Large intestine (tissue), 3 donors: ENCODE measurements around the gene CHMP2B. TPM values are rescaled to one million over a fixed set of nuclear protein-coding genes. Genes with fewer than 3 reads are reported as not detected.
A peak's percentile ranks its signal among the peaks of the same experiment; 100 is the strongest.

Experiments used
- DNase-seq, 2 donors: peaks; one replicate each; pipeline versions ENCODE4 v3.0.0 to v3.0.0-alpha.2; 2013
- H3K27ac ChIP-seq: one replicate; pipeline ENCODE4 v1.5.1; 2013; ENCODE audit warnings: low read length
- H3K27me3 ChIP-seq: 2 replicates; pipeline ENCODE4 v1.6.1; 2013; ENCODE audit warnings: low read length; ENCODE audit not compliant: control insufficient read depth, insufficient read depth
- H3K36me3 ChIP-seq: 2 replicates; pipeline ENCODE4 v1.6.1; 2013; ENCODE audit warnings: low read length; ENCODE audit not compliant: control insufficient read depth, insufficient read depth
- H3K4me1 ChIP-seq: one replicate; pipeline ENCODE4 v1.6.1; 2013; ENCODE audit warnings: low read length; ENCODE audit not compliant: control insufficient read depth, insufficient read depth
- H3K4me3 ChIP-seq: one replicate; pipeline ENCODE4 v1.5.1; 2013; ENCODE audit warnings: low read length
- H3K9me3 ChIP-seq: one replicate; pipeline ENCODE4 v1.6.1; 2013; ENCODE audit warnings: mild to moderate bottlenecking, low read depth, low read length, moderate library complexity; ENCODE audit not compliant: control insufficient read depth
- WGBS: methylation state at CpG from one replicate; pipeline ENCODE4 v1.1.5; 2013; ENCODE audit warnings: low lambda C conversion rate; ENCODE audit not compliant: insufficient coverage; 5-methylcytosine and 5-hydroxymethylcytosine counted together
- polyA plus RNA-seq: library from polyadenylated mRNA; unstranded; fragments of 120-200 nt; gene quantifications from one replicate; pipeline ENCODE4 v1.2.1, GENCODE V29; 2013

CHMP2B gene
- polyA plus RNA-seq, 1 donor: 65.6 TPM

DNA sequence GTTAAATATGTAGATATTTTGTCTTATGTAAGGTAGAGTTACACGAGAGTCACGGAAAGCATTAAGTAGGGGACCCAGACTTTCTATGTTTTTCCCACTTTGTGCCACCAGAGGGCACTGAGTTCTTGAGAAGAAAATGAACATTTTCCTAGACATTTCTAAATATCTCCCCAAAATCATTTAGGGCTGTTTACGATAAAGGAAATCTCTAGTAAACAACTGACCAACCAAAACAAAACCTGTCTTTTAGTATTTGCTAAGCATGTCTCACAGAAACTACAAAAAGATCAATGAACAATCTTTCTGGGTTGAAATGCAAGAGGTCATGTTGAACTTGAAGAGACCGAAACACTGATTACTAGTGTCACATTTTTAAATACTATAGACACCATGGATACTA is 33.2 kb downstream of the CHMP2B start:
- peak; percentile 21 for DNase-seq
- H3K36me3 ChIP-seq: no peaks in the 10 kb centered on the region
- H3K4me1 ChIP-seq: peaks cover 6% of the 10 kb centered on the region
- no peaks in the 10 kb centered on the region for H3K9me3 ChIP-seq
- H3K27me3 ChIP-seq: no peaks in the 10 kb centered on the region
- H3K27ac ChIP-seq: no peak overlapping the region
- no peak overlapping the region for H3K4me3 ChIP-seq
- 100% methylated on average over 1 of the region's 4 CpGs for WGBS

DNA sequence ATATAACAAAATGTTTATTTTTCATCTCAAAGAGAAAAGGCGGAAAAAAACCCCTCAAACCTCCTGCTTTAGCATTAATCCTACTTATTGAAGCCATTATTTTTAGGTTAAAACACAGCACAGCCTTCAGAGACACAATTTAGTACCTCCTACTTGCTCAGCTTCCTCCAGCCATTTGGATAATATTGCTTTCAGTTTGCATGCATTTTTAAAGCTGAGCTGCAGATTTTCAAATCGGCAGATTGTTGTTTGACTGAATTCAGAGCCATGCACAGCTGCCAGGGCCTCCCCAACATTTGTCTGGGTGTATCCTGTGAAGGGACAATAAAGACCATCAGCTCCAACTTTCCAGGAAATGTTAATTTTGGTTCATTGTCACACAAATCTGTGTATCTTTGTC is 34.8 kb downstream of the CHMP2B start:
- Histone ChIP-seq H3K36me3 (no peaks in the 10 kb centered on the region), H3K4me3 (no peak overlapping the region), H3K27ac (no peak overlapping the region), H3K27me3 (no peaks in the 10 kb centered on the region), H3K4me1 (peaks cover 6% of the 10 kb centered on the region), H3K9me3 (no peaks in the 10 kb centered on the region)
- peak in 1 of 2 donors; percentile 6 for DNase-seq
- 40% methylated on average over 1 of the region's 2 CpGs for WGBS

DNA sequence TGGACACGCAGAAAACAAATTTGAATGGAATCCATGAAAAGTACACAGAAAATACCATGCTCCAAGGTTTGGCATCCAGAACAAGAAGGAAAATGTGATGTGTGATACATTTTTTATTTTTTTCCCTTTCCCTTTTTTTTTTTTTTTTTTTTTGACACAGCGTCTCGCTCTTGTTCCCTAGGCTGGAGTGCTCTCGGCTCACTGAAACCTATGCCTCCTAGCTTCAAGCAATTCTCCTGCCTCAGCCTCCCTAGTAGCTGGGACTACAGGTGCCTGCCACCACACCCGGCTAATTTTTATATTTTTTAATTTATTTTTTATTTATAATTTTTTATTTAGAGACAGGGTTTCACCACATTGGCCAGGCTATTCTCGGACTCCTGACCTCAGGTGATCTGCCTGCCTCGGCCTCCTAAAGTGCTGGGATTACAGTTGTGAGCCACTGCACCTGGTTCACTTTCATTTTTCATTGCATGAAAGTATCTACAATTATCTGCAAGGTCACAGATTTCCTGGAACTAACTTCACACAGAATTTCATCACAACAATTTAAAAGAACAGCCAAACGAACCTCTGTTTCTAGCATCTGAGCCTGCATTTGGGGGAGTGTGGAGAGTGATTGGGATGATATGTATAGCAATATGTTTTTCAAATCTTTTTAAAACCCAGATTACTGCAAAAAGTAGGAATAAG is 41.0 kb downstream of the CHMP2B start:
- H3K9me3 ChIP-seq: no peaks in the 10 kb centered on the region
- 57% methylated on average over 2 of the region's 8 CpGs for WGBS
- no peak overlapping the region for H3K4me3 ChIP-seq
- H3K4me1 ChIP-seq: no peaks in the 10 kb centered on the region
- H3K36me3 ChIP-seq: no peaks in the 10 kb centered on the region
- H3K27ac ChIP-seq: no peak overlapping the region
- no peak for DNase-seq
- no peaks in the 10 kb centered on the region for H3K27me3 ChIP-seq

DNA sequence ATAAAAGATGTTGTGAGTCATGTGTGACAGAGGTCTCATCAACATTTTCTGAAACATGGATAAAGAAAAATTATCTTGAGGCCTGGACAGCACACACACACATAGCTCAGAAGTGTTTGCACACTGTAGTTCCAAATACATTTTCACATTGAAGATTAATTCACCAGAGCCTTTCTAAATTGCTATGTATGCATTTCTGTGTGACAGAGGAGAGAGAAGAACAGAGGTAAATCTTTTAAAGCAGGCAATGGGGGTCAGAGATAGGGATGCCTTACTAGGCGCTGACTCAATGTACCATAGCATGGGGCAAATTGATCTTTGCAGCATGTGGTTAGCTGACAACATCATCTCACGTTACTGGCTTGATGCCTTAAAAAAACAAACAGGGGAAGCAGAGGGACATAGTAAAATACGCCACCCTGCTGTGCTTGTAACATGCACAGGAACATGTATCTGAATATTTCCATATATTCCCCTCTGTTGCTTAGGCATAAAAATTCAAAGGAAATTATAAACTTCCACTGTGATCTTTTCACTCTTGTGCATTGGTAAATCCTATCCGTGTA is 41.6 kb downstream of the CHMP2B start:
- no peak overlapping the region for H3K27ac ChIP-seq
- no peaks in the 10 kb centered on the region for H3K9me3 ChIP-seq
- no peaks in the 10 kb centered on the region for H3K4me1 ChIP-seq
- H3K27me3 ChIP-seq: no peaks in the 10 kb centered on the region
- no CpG with 5 or more reads among the region's 4 CpGs for WGBS
- no peak overlapping the region for H3K4me3 ChIP-seq
- H3K36me3 ChIP-seq: no peaks in the 10 kb centered on the region
- DNase-seq: no peak

DNA sequence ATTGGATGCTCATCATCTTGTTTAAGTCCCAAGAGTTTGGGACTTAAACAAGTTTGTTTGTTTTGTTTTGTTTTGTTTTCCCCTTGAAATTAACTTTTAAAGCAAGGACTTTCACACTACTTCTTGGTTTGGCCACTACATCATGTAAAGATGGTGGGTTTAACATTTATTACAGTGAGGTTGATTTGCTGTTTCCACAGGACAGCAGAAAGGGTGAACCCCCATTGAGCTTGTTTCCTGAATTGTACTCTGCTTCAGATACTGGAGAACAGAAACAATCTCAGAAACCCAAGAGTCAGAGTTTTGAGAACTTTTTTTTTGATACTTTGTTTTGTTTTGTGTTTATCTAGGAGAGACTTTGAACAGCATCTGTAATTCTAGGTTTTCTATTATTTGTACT is 42.6 kb downstream of the CHMP2B start:
- H3K4me1 ChIP-seq: no peaks in the 10 kb centered on the region
- no peak overlapping the region for H3K4me3 ChIP-seq
- no peaks in the 10 kb centered on the region for H3K27me3 ChIP-seq
- H3K36me3 ChIP-seq: no peaks in the 10 kb centered on the region
- DNase-seq: no peak
- H3K27ac ChIP-seq: no peak overlapping the region
- no peaks in the 10 kb centered on the region for H3K9me3 ChIP-seq

DNA sequence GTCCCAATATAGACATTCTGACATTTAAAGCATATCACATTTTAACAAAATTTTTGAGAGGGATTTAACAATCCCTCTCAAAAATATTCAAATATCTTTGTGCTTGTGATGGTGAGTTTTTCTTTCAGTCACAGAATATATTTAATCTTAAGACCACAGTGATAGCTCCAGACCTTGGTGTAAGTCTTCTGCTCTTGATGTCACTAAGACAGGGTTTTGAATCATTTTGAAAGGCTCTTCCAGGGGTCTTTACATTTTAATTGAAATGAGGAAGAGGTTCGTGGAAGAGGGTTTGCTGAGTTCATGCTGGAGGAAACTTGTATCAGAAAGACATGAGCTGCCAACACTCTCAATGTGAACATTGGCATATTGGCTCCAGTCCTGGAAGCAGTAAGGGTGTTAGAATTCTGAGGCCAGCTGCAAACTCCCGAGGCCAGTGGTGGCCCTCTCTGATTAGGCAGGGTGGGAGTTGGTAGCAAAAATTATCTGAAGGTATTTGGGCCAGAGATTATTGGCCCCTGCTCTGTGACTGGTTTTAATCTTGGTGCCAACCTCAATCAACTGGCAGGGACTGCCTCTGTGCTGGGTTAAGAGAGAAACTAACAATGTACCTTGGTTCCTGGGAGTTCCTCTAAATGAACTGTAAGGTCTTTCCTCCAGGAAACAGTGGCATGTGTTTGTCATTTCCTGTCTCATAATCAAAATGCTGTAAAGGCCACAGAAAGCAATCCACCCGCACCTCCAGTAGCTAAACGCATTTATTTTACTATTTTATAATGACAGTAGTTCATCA is 44.0 kb downstream of the CHMP2B start:
- Histone ChIP-seq H3K36me3 (no peaks in the 10 kb centered on the region), H3K4me1 (no peaks in the 10 kb centered on the region), H3K4me3 (no peak overlapping the region), H3K27ac (no peak overlapping the region), H3K9me3 (no peaks in the 10 kb centered on the region), H3K27me3 (no peaks in the 10 kb centered on the region)
- no CpG with 5 or more reads among the region's 4 CpGs for WGBS
- no peak for DNase-seq

DNA sequence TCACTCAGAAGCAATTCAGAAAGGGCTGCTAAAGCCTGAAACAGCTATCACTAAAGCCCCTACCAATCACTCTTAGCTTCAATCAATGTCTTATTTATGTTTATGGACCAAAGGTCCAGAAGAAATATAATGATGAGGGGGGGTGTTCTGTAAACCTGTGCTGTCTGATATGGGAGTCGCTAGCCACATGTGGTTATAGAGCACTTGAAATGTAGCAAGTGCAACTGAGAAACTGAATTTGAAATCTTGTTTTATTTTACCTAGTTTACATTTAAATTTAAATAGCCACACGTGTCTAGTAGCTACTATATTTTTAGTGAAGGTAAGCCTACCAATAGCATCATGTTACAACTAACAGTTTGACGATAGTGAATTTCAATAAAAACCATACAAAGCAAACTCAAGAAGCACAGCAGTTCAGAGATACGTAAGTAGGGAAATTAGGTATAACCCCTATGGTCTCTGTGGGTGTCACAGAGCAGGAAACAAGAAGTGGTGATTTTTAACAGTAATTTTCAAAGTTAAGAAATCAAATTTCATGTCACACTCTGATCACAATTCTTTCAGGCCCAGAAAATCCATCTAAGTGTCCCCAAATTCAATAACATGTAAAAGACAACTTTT is 45.7 kb downstream of the CHMP2B start:
- WGBS: 90% methylated on average over 3 of the region's 4 CpGs
- DNase-seq: no peak
- Histone ChIP-seq H3K4me1 (no peaks in the 10 kb centered on the region), H3K36me3 (no peaks in the 10 kb centered on the region), H3K4me3 (no peak overlapping the region), H3K27me3 (no peaks in the 10 kb centered on the region), H3K27ac (no peak overlapping the region), H3K9me3 (no peaks in the 10 kb centered on the region)

DNA sequence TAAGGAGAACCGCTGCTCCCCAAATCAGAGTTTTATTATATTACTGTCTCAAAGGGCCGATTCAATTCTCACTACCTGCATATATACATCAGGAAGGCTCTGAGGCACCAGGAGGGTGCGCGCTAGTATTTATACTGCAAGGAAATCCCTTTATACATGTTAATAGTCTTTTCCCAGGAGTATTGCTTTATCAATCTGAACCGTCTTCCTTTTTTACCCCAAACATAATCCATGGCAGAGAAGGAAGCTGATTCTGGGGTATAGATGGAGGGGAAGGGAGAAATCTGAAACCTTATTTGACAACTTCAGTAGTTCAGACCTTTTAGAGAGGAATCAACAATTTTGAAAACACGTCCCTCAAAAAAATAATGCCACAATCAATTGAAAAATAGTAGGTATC is 49.4 kb downstream of the CHMP2B start, which contains the start of gene POU1F1:
Gene POU1F1 (minus strand): TSS at position 101 of the 400 bp plus-strand sequence. CDS start 122 bp downstream, outside the sequence.
- Histone ChIP-seq H3K27ac (no peak within 1 kb of the TSS), H3K27me3 (no peaks in the 10 kb centered on the region), H3K4me1 (no peaks in the 10 kb centered on the region), H3K9me3 (no peaks in the 10 kb centered on the region), H3K36me3 (no peaks in the 10 kb centered on the region), H3K4me3 (no peak within 1 kb of the TSS)
- 91% methylated on average over 4 of the region's 6 CpGs for WGBS
- no peak for DNase-seq

DNA sequence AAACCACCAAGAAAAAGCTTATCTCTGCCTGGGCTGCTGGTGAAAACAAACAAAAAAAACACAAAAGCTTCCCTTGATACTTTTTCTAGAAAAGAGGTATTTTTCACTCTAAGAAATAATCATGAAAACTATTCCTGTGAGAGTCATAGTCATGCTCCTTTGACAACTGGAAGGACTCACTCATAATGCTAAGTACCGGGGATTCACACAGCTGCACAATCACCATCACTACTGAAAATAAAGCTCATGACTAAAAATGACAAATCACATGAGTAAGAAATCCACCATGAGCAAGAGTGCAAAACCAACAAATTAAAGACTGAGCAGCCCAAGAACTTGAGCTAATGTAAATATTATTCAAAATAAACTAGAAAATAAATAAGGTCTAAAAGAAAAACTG is 59.9 kb downstream of the CHMP2B start:
- no peak overlapping the region for H3K27ac ChIP-seq
- H3K4me1 ChIP-seq: no peaks in the 10 kb centered on the region
- no peaks in the 10 kb centered on the region for H3K27me3 ChIP-seq
- WGBS: 86% methylated on average over 1 of the region's 1 CpG
- no peak overlapping the region for H3K4me3 ChIP-seq
- no peak for DNase-seq
- no peaks in the 10 kb centered on the region for H3K36me3 ChIP-seq
- no peaks in the 10 kb centered on the region for H3K9me3 ChIP-seq

DNA sequence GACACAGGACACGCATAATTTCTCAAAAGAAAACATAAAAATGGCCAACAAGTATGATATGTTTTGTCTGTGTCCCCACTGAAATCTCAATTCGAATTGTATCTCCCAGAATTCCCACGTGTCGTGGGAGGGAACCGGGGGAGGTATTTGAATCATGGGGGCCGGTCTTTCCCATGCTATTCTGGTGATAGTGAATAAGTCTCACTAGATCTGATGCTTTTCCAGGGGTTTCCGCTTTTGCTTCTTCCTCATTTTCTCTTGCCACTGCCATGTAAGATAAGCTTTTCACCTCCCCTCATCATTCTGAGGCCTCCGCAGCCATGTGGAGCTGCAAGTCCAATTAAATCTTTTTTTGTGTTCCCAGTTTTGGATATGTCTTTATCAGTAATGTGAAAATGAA is 61.3 kb downstream of the CHMP2B start:
- no peaks in the 10 kb centered on the region for H3K9me3 ChIP-seq
- no peaks in the 10 kb centered on the region for H3K36me3 ChIP-seq
- no peak for DNase-seq
- H3K27me3 ChIP-seq: no peaks in the 10 kb centered on the region
- H3K4me3 ChIP-seq: no peak overlapping the region
- no peak overlapping the region for H3K27ac ChIP-seq
- no peaks in the 10 kb centered on the region for H3K4me1 ChIP-seq
- WGBS: 100% methylated on average over 1 of the region's 8 CpGs
